H1 (cell line): Measurements from ENCODE around the gene CARD16. TPM values are rescaled to one million over a fixed set of nuclear protein-coding genes. Genes with fewer than 3 reads are reported as not detected.

Experiments used
- CTCF ChIA-PET: fragments of 300-600 bp; sonication (Branson Sonifier 250); formaldehyde crosslinking; loops from one replicate; lab custom pipeline; 2021; ENCODE audit not compliant: partially characterized antibody; lab: Charles Lee
- POLR2A ChIA-PET: fragments of 300-600 bp; sonication (Branson Sonifier 250); formaldehyde crosslinking; loops from one replicate; lab custom pipeline; 2021; ENCODE audit warnings: inconsistent platforms; ENCODE audit not compliant: partially characterized antibody; lab: Charles Lee
- DNase-seq, 2 experiments: peaks; one replicate each; pipeline versions ENCODE4 v3.0.0 to v3.0.0-alpha.2; 2010 to 2022; ENCODE audit warnings: low spot score in 2 of 2, low read depth in 1 of 2, mixed read lengths in 1 of 2
- FAIRE-seq: peaks from 2 replicates; lab custom pipeline; 2011; peaks lifted over from hg19 to GRCh38; lab: Jason Lieb, UNC
- H2AFZ ChIP-seq: 2 replicates; pipeline ENCODE4 v1.8.1; 2012; ENCODE audit warnings: low read length, inconsistent platforms
- H2AK5ac ChIP-seq: 2 replicates; pipeline ENCODE4 v1.6.1; 2013; ENCODE audit warnings: low read depth, low read length
- H2BK120ac ChIP-seq: replicated peaks from 2 replicates; pipeline ENCODE3; 2013; ENCODE audit warnings: low read depth, low read length, inconsistent platforms
- H2BK12ac ChIP-seq: 2 replicates; pipeline ENCODE4 v1.6.1; 2013; ENCODE audit warnings: low read depth, low read length
- H2BK15ac ChIP-seq: 2 replicates; pipeline ENCODE4 v1.6.1; 2013; ENCODE audit warnings: low read length
- H2BK20ac ChIP-seq: 2 replicates; pipeline ENCODE4 v1.6.1; 2013; ENCODE audit warnings: low read length
- H2BK5ac ChIP-seq: 2 replicates; pipeline ENCODE4 v1.6.1; 2013; ENCODE audit warnings: low read depth, low read length
- H3K14ac ChIP-seq: 2 replicates; pipeline ENCODE4 v1.6.1; 2013; ENCODE audit warnings: inconsistent platforms; ENCODE audit not compliant: insufficient read length
- H3K18ac ChIP-seq: 2 replicates; pipeline ENCODE4 v1.6.1; 2013; ENCODE audit warnings: low read length; ENCODE audit errors: extremely low read depth
- H3K23ac ChIP-seq: 2 replicates; pipeline ENCODE4 v1.6.1; 2013; ENCODE audit warnings: inconsistent platforms; ENCODE audit not compliant: insufficient read length
- H3K23me2 ChIP-seq: 2 replicates; pipeline ENCODE4 v1.6.1; 2013; ENCODE audit warnings: low read depth, low read length
- H3K27ac ChIP-seq: 2 replicates; pipeline ENCODE4 v1.6.1; 2011; ENCODE audit warnings: low read depth, low read length, inconsistent platforms
- H3K27me3 ChIP-seq, 4 experiments: replicated peaks in 1 of 4; 1 replicate in 1 of 4; 2 replicates in 3 of 4; pipeline versions ENCODE4 v1.6.1 to v1.8.1; 2011 to 2013; ENCODE audit warnings: low read length in 3 of 4, mild to moderate bottlenecking in 3 of 4, inconsistent platforms in 2 of 4, mixed read lengths in 2 of 4, moderate library complexity in 1 of 4; ENCODE audit not compliant: control insufficient read depth in 3 of 4, insufficient read depth in 3 of 4; ENCODE audit errors: extremely low read depth in 1 of 4
- H3K36me3 ChIP-seq, 4 experiments: 2 replicates each; pipeline versions ENCODE4 v1.6.1 to v1.8.1; 2011 to 2013; ENCODE audit warnings: mild to moderate bottlenecking in 4 of 4, low read length in 3 of 4, moderate library complexity in 2 of 4, control low read depth in 1 of 4, inconsistent platforms in 1 of 4; ENCODE audit not compliant: insufficient read depth in 4 of 4, control insufficient read depth in 2 of 4
- H3K4ac ChIP-seq: replicated peaks from 2 replicates; pipeline ENCODE3; 2013; ENCODE audit warnings: low read length, low read depth, mixed read lengths, inconsistent platforms; ENCODE audit not compliant: insufficient read length
- H3K4me1 ChIP-seq, 4 experiments: replicated peaks in 1 of 4; 1 replicate in 1 of 4; 2 replicates in 3 of 4; pipeline versions ENCODE4 v1.6.1 to v1.8.1; 2011 to 2013; ENCODE audit warnings: low read length in 3 of 4, inconsistent platforms in 2 of 4, mixed read lengths in 1 of 4; ENCODE audit not compliant: insufficient read depth in 4 of 4, control insufficient read depth in 3 of 4
- H3K4me2 ChIP-seq, 2 experiments: 2 replicates each; pipeline versions ENCODE4 v1.6.1 to v1.8.1; 2011 to 2013; ENCODE audit warnings: low read depth in 2 of 2, low read length in 2 of 2, control low read depth in 1 of 2, inconsistent platforms in 1 of 2, mild to moderate bottlenecking in 1 of 2; ENCODE audit not compliant: insufficient read depth in 1 of 2
- H3K4me3 ChIP-seq, 4 experiments: fragments of 200-600, 300-600 bp in 1 of 4; sonication (generic), shearing (Covaris generic), sonication (Bioruptor Twin) in 1 of 4; 2 replicates each; pipeline versions ENCODE4 v1.5.1 to v1.8.1; 2011 to 2016; ENCODE audit warnings: low read length in 4 of 4, low read depth in 3 of 4, control low read depth in 2 of 4, inconsistent platforms in 2 of 4, mild to moderate bottlenecking in 2 of 4, mixed read lengths in 1 of 4, moderate library complexity in 1 of 4; ENCODE audit not compliant: insufficient read depth in 2 of 4; ENCODE audit errors: extremely low read depth in 1 of 4
- H3K56ac ChIP-seq: replicated peaks from 2 replicates; pipeline ENCODE3; 2013; ENCODE audit warnings: low read depth, mild to moderate bottlenecking, mixed read lengths, low read length, inconsistent platforms; ENCODE audit not compliant: insufficient read length
- H3K79me1 ChIP-seq: 2 replicates; pipeline ENCODE4 v1.6.1; 2013; ENCODE audit warnings: low read depth, low read length, control low read depth
- H3K79me2 ChIP-seq, 2 experiments: 2 replicates each; pipeline versions ENCODE4 v1.6.1 to v1.8.1; 2012 to 2013; ENCODE audit warnings: low read length in 2 of 2, mild to moderate bottlenecking in 2 of 2, inconsistent platforms in 1 of 2; ENCODE audit not compliant: insufficient read depth in 2 of 2, control insufficient read depth in 1 of 2
- H3K9ac ChIP-seq, 4 experiments: replicated peaks in 1 of 4; 1 replicate in 1 of 4; 2 replicates in 3 of 4; pipeline versions ENCODE4 v1.6.1 to v1.8.1; 2011 to 2013; ENCODE audit warnings: low read depth in 3 of 4, low read length in 3 of 4, control low read depth in 2 of 4, mild to moderate bottlenecking in 2 of 4, moderate library complexity in 2 of 4, inconsistent platforms in 1 of 4; ENCODE audit errors: extremely low read depth in 1 of 4
- H3K9me3 ChIP-seq, 2 experiments: 2 replicates each; pipeline versions ENCODE4 v1.6.1 to v1.8.1; 2012 to 2013; ENCODE audit warnings: mild to moderate bottlenecking in 2 of 2, moderate library complexity in 2 of 2, control low read depth in 1 of 2, inconsistent platforms in 1 of 2, low read depth in 1 of 2, low read length in 1 of 2, mixed read lengths in 1 of 2; ENCODE audit not compliant: insufficient read depth in 2 of 2
- H4K20me1 ChIP-seq, 2 experiments: replicated peaks in 1 of 2; 2 replicates each; pipeline versions ENCODE3 to v1.8.1; 2011 to 2013; ENCODE audit warnings: inconsistent platforms in 2 of 2, low read length in 2 of 2, mild to moderate bottlenecking in 1 of 2; ENCODE audit not compliant: insufficient read depth in 2 of 2, control insufficient read depth in 1 of 2
- H4K5ac ChIP-seq: 2 replicates; pipeline ENCODE4 v1.6.1; 2013; ENCODE audit warnings: low read length, low read depth, mixed read lengths, inconsistent platforms; ENCODE audit not compliant: insufficient read length
- H4K8ac ChIP-seq: 2 replicates; pipeline ENCODE4 v1.8.0; 2013; ENCODE audit warnings: mild to moderate bottlenecking, moderate library complexity, low read length, inconsistent platforms; ENCODE audit not compliant: insufficient read depth; ENCODE audit errors: extremely low read depth
- H4K91ac ChIP-seq: replicated peaks from 2 replicates; pipeline ENCODE3; 2013; ENCODE audit warnings: low read length, mixed read lengths, inconsistent platforms; ENCODE audit not compliant: insufficient read length
- BACH1 ChIP-seq: IDR thresholded peaks from 2 replicates; pipeline ENCODE4 v1.6.1; 2012; ENCODE audit warnings: low read length, improper control_type of control experiment
- BRCA1 ChIP-seq: IDR thresholded peaks from 2 replicates; pipeline ENCODE4 v1.6.1; 2012; ENCODE audit warnings: low read depth, low read length, improper control_type of control experiment
- CHD2 ChIP-seq: IDR thresholded peaks from 2 replicates; pipeline ENCODE4 v1.6.1; 2012; ENCODE audit warnings: low read length, improper control_type of control experiment
- HDAC6 ChIP-seq: IDR thresholded peaks from one replicate; pipeline ENCODE4 v1.7.1; 2012; ENCODE audit warnings: low read depth, mild to moderate bottlenecking, inconsistent platforms, low read length, moderate library complexity
- JUND ChIP-seq: IDR thresholded peaks from 2 replicates; pipeline ENCODE4 v1.6.1; 2011; ENCODE audit warnings: mild to moderate bottlenecking, improper control_type of control experiment, low read length
- KDM4A ChIP-seq: IDR thresholded peaks from one replicate; pipeline ENCODE4 v1.7.1; 2012; ENCODE audit warnings: low read depth, mild to moderate bottlenecking, moderate library complexity, low read length, inconsistent platforms; ENCODE audit not compliant: severe bottlenecking
- KDM5A ChIP-seq: fragments of 200-600 bp; IDR thresholded peaks from 2 replicates; pipeline ENCODE4 v1.7.1; 2012; ENCODE audit warnings: mild to moderate bottlenecking, low read length, inconsistent platforms, mixed read lengths
- POU5F1 ChIP-seq: IDR thresholded peaks from 2 replicates; pipeline ENCODE4 v1.6.1; 2011; ENCODE audit warnings: low read depth, mild to moderate bottlenecking, low read length, moderate library complexity
- RXRA ChIP-seq: IDR thresholded peaks from 2 replicates; pipeline ENCODE4 v1.6.1; 2011; ENCODE audit warnings: low read depth, mild to moderate bottlenecking, low read length, moderate library complexity; ENCODE audit not compliant: insufficient read depth
- SAP30 ChIP-seq: fragments of 300-600 bp; sonication (generic); IDR thresholded peaks from 2 replicates; pipeline ENCODE4 v1.7.1; 2012; ENCODE audit warnings: low read length, moderate library complexity, mild to moderate bottlenecking, inconsistent platforms; ENCODE audit not compliant: insufficient read depth, insufficient replicate concordance
- YY1 ChIP-seq: IDR thresholded peaks from 2 replicates; pipeline ENCODE4 v1.6.1; 2011; ENCODE audit warnings: low read depth, mild to moderate bottlenecking, low read length
- polyA plus RNA-seq, 7 experiments: library from polyadenylated mRNA; depleted of rRNA in 3 of 7; stranded (reverse) in 5 of 7; unstranded in 2 of 7; fragments of >200 nt in 5 of 7; fragments of 200-250 nt in 2 of 7; gene quantifications; 1 replicate in 5 of 7; 2 replicates in 1 of 7; 4 replicates in 1 of 7; pipeline versions ENCODE4 v1.2.1 to v1.2.3, GENCODE V29; 2011 to 2013; ENCODE audit warnings: missing spikeins in 2 of 7, mixed read lengths in 2 of 7
- total RNA-seq: library from RNA; stranded (reverse); fragmentation: NEBNext Ultra II Directional; extraction: Animal tissue kit (Norgen Biotek cat#: 25700); gene quantifications from 2 replicates; pipeline ENCODE4 v1.2.1, GENCODE V29; 2021

Gene CARD16
- total and polyA plus RNA-seq, 2 of the 8 experiments (the other 6 are each of a cell fraction or from before 2014, with no cell fraction given), result not detected

DNA sequence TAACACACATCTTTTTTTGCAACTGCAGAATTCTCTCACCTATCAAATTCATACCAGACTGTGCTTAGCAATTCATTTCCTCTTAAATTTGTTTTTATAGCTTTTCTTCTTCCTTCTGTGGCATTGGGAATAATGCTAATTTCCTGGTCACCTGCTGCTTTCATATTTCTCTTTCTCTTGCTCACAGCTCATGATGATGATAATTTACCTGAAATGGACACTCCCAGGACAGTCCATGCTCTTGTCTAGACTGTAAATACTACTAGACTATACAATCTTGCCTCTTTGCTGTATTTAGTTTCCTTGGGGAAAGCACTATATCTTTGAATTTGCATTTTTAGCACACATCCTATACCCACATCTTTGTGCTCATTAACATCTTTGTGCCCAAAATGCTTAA is 37.7 kb downstream of the CARD16 start:
- Histone ChIP-seq H2BK12ac (no peak overlapping the region), H3K4ac (no peak overlapping the region), H3K14ac (no peak overlapping the region), H2BK20ac (no peak overlapping the region), H4K20me1 (no peaks in the 10 kb centered on the region), H2BK5ac (no peak overlapping the region), H2AK5ac (no peak overlapping the region), H4K91ac (no peak overlapping the region), H3K79me1 (no peaks in the 10 kb centered on the region), H3K4me2 (no peak overlapping the region), H3K9me3 (no peaks in the 10 kb centered on the region), H3K27ac (no peak overlapping the region), H2BK120ac (no peak overlapping the region), H2BK15ac (no peak overlapping the region), H3K4me1 (no peaks in the 10 kb centered on the region), H2AFZ (no peak overlapping the region), H3K56ac (no peak overlapping the region), H3K18ac (no peak overlapping the region), H3K23me2 (no peaks in the 10 kb centered on the region), H3K23ac (no peak overlapping the region), H3K27me3 (no peaks in the 10 kb centered on the region), H3K79me2 (no peaks in the 10 kb centered on the region), H4K8ac (no peak overlapping the region), H3K36me3 (no peaks in the 10 kb centered on the region), H4K5ac (no peak overlapping the region), H3K4me3 (no peak overlapping the region), H3K9ac (no peak overlapping the region)
- POLR2A ChIA-PET, result no interaction called here
- CTCF ChIA-PET, result interaction anchor here (1.9 kb wide), 1 partner anchor 10 kb away, joined by 7 read pairs; no protein-coding TSS in a partner anchor
- FAIRE-seq (no peak), DNase-seq (no peak)
- TF ChIP-seq POU5F1, result no peak
- no peak for TF ChIP-seq RXRA
- TF ChIP-seq JUND, result no peak
- TF ChIP-seq HDAC6, result no peak
- no peak for TF ChIP-seq KDM4A
- no peak for TF ChIP-seq KDM5A
- TF ChIP-seq BRCA1, result no peak
- no peak for TF ChIP-seq CHD2
- no peak for TF ChIP-seq SAP30
- TF ChIP-seq YY1, result no peak
- TF ChIP-seq BACH1, result no peak
